HCT116 (cell line): Measurements from ENCODE around the gene ARHGEF12.

Experiments
- CEBPB ChIP-seq: IDR thresholded peaks from 2 replicates; pipeline ENCODE4 v1.6.1; 2012; ENCODE audit warnings: low read depth
- CTCF ChIP-seq, 3 experiments: fragments of 200-600 bp in 1 of 3; sonication (generic) in 1 of 3; IDR thresholded peaks in 2 of 3; conservative IDR thresholded peaks in 1 of 3; 2 replicates each; pipeline ENCODE4 v1.5.1; 2012 to 2017; ENCODE audit warnings: low read depth in 2 of 3, low read length in 2 of 3, antibody characterized with exemption in 1 of 3, borderline replicate concordance in 1 of 3, control low read depth in 1 of 3, mild to moderate bottlenecking in 1 of 3, mixed read lengths in 1 of 3, mixed run types in 1 of 3, moderate library complexity in 1 of 3; ENCODE audit not compliant: insufficient read depth in 1 of 3
- EGR1 ChIP-seq: IDR thresholded peaks from 2 replicates; pipeline ENCODE4 v1.6.1; 2012; ENCODE audit warnings: low read depth
- EZH2 ChIP-seq: fragments of 200-600 bp; sonication (generic); IDR thresholded peaks from 2 replicates; pipeline ENCODE4 v1.6.1; 2017; ENCODE audit warnings: antibody characterized with exemption, mixed run types
- JUND ChIP-seq: IDR thresholded peaks from 2 replicates; pipeline ENCODE4 v1.6.1; 2012
- POLR2A ChIP-seq: IDR thresholded peaks from 2 replicates; pipeline ENCODE4 v1.7.0; 2011; ENCODE audit warnings: borderline replicate concordance; ENCODE audit not compliant: insufficient read depth, insufficient read length; ENCODE audit errors: extremely low read depth
- POLR2AphosphoS5 ChIP-seq: IDR thresholded peaks from 2 replicates; pipeline ENCODE4 v1.6.1; 2011; ENCODE audit warnings: mild to moderate bottlenecking, low read depth, low read length, moderate library complexity
- REST ChIP-seq: IDR thresholded peaks from 2 replicates; pipeline ENCODE4 v1.6.1; 2012; ENCODE audit warnings: low read depth
- SP1 ChIP-seq: IDR thresholded peaks from 2 replicates; pipeline ENCODE4 v1.6.1; 2012; ENCODE audit warnings: low read depth
- SRF ChIP-seq: IDR thresholded peaks from 2 replicates; pipeline ENCODE4 v1.6.1; 2012; ENCODE audit warnings: low read depth
- YY1 ChIP-seq: IDR thresholded peaks from 2 replicates; pipeline ENCODE4 v1.6.1; 2011; ENCODE audit warnings: low read length, low read depth, moderate library complexity, mild to moderate bottlenecking; ENCODE audit not compliant: insufficient replicate concordance; ENCODE audit errors: extremely low read depth

- TF ChIP-seq EZH2 (no peak), CTCF (IDR thresholded peaks at IDR 0.05 in 2 of 3, conservative IDR thresholded peaks at IDR 0.05 in 1 of 3; ENCODE audit: borderline replicate concordance in 1 of 3, insufficient read depth in 1 of 3, low read depth in 2 of 3, low read length in 2 of 3) (no peak), REST (no peak), SRF (no peak), POLR2A (no peak), JUND (no peak), SP1 (no peak), CEBPB (no peak), POLR2AphosphoS5 (no peak), EGR1 (no peak), YY1 (no peak)
Observed at GRCh38 chr11:120514541-120515121, 178.4 kb downstream of the ARHGEF12 start.
